Measurements from ENCODE around the gene TMEM107. TPM values are rescaled to one million over a fixed set of nuclear protein-coding genes. Genes with fewer than 3 reads are reported as not detected.

The TMEM107 gene
- total RNA-seq, 4 donors from 2014 or later = 11.2 to 18.8 (median 15.5) TPM

DNA sequence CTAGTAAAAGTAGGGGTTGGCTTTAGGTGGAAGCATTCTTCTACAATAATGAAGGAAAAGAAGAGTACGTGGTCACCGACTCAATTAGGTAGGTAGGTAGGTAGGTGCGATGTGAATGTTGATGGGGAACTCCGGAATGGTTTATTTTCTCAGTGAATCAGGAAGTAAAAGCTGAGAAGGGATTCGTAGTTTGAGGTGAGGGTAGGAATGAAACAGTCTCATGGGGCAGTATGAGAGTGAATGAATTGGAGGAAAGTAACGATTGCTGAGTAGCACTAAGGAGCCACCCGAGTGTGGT, 37.9 kb downstream of the TMEM107 start:
- TF ChIP-seq POLR2A (IDR thresholded peaks at IDR 0.05) (no peak), POLR2AphosphoS5 (IDR thresholded peaks at IDR 0.05) (no peak), EP300 (IDR thresholded peaks at IDR 0.05) (no peak)
- TF ChIP-seq, protein P1, sequence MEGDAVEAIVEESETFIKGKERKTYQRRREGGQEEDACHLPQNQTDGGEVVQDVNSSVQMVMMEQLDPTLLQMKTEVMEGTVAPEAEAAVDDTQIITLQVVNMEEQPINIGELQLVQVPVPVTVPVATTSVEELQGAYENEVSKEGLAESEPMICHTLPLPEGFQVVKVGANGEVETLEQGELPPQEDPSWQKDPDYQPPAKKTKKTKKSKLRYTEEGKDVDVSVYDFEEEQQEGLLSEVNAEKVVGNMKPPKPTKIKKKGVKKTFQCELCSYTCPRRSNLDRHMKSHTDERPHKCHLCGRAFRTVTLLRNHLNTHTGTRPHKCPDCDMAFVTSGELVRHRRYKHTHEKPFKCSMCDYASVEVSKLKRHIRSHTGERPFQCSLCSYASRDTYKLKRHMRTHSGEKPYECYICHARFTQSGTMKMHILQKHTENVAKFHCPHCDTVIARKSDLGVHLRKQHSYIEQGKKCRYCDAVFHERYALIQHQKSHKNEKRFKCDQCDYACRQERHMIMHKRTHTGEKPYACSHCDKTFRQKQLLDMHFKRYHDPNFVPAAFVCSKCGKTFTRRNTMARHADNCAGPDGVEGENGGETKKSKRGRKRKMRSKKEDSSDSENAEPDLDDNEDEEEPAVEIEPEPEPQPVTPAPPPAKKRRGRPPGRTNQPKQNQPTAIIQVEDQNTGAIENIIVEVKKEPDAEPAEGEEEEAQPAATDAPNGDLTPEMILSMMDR (IDR thresholded peaks at IDR 0.05) = no peak
- Histone ChIP-seq H3K27ac (peak overlapping the region; percentile 88 to 100 (median 99)), H3K4me3 (peak overlapping the region in 1 of 2 donors; percentile 21), H3K36me3 (peaks cover 3 to 41% of the 10 kb centered on the region in 2 donors), H3K27me3 (no peaks in the 10 kb centered on the region), H3K4me1 (peaks cover 0 to 56% (median 9%) of the 10 kb centered on the region in 3 donors), H3K9me3 (no peaks in the 10 kb centered on the region)
- 0 to 1% methylated on average over 3 to 7 of the region's 7 CpGs for WGBS, 2 donors (ENCODE audit: low coverage in 1 of 2)
- no peak for ATAC-seq

DNA sequence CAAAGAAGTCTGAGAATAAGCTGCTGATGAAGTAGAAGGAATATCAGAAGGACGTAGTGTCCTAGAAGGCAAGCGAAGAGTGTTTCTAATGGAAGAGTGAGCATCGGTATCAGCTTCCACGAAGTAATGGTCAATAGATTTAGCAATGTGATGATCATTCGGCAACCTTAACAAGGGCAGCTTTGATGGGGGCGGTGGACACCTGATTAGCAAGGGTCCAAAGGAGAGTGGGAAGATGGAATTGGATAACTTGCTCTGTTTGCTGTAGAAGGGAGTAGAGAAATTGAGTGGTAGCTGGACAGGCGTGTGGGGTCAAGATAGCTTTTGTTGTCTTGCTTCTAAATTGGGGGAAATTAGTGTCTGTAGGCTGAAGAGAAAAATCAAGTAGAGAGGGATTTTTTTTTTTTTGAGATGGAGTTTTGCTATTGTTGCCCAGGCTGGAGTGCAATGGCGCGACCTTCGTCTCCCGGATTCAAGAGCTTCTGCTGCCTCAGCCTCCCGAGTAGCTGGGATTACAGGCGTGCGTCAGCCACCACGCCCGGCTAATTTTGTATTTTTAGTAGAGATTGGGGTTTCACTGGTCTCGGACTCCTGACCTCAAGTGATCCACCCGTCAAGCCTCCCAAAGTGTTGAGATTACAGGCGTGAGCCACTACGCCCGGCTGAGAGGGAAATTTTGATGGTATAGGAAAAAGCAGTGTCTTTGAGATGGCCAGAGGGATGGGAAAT, 38.4 kb downstream of the TMEM107 start:
- Histone ChIP-seq H3K27me3 (no peaks in the 10 kb centered on the region), H3K9me3 (no peaks in the 10 kb centered on the region), H3K27ac (peak overlapping the region; percentile 88 to 100 (median 99)), H3K36me3 (peaks cover 3 to 36% of the 10 kb centered on the region in 2 donors), H3K4me1 (peaks cover 0 to 51% (median 9%) of the 10 kb centered on the region in 3 donors), H3K4me3 (peak overlapping the region in 1 of 2 donors; percentile 21)
- TF ChIP-seq POLR2A (IDR thresholded peaks at IDR 0.05) = no peak
- no peak for TF ChIP-seq EP300 (IDR thresholded peaks at IDR 0.05)
- TF ChIP-seq, protein P1 (IDR thresholded peaks at IDR 0.05) = no peak
- no peak for TF ChIP-seq POLR2AphosphoS5 (IDR thresholded peaks at IDR 0.05)
- WGBS, 2 donors (ENCODE audit: low coverage in 1 of 2) = 26 to 54% methylated on average over 10 to 21 of the region's 21 CpGs
- ATAC-seq = no peak

DNA sequence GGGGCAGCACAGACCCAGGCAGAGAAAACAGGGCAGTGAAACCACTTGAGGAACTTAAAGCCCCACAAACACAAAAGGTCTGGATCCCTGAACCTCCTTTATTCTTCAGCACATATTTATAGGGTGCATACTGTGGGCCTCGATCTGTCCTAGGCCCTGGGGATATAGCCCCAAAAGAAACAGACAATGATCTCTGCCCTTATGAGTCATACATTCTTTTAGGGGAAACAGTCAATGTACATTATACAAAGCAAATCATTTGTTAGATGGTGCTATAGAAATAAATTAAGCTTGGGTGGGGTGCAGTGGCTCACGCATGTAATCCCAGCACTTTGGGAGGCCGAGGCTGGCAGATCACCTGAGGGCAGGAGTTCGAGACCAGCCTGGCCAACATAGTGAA, 42.2 kb downstream of the TMEM107 start:
- Histone ChIP-seq H3K36me3 (no peaks in the 10 kb centered on the region), H3K27ac (no peak overlapping the region), H3K9me3 (no peaks in the 10 kb centered on the region), H3K27me3 (peaks cover 18% of the 10 kb centered on the region), H3K4me3 (no peak overlapping the region), H3K4me1 (peaks cover 0 to 13% (median 9%) of the 10 kb centered on the region in 3 donors)
- ATAC-seq = no peak
- 64 to 86% methylated on average over 3 to 4 of the region's 4 CpGs for WGBS, 2 donors (ENCODE audit: low coverage in 1 of 2)
- TF ChIP-seq EP300 (IDR thresholded peaks at IDR 0.05) (no peak), POLR2A (IDR thresholded peaks at IDR 0.05) (no peak), POLR2AphosphoS5 (IDR thresholded peaks at IDR 0.05) (no peak)
- TF ChIP-seq, protein P1 (IDR thresholded peaks at IDR 0.05) = no peak

DNA sequence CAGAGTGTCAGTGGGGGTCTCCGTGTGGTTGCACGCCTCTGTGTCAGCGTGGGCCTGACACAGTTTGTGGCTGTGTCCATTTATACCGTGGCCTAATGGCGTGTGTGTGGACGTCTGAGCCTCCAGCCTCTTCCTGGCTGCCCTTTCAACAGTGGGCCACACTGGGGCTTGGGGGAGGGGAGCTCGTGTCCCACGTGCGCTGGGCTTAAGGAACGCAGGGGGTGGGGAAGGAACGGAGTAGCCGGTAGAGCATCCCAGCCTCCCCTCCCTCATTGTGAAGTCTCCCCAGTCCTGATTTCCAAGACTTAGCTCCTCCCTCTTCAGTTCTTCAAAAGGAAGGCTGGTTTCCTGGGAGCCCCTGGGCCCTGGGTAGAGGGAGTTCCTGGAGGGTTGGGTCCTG, 42.8 kb downstream of the TMEM107 start:
- Histone ChIP-seq H3K4me1 (peaks cover 0 to 9% (median 7%) of the 10 kb centered on the region in 3 donors), H3K27me3 (peaks cover 23% of the 10 kb centered on the region), H3K27ac (no peak overlapping the region), H3K36me3 (no peaks in the 10 kb centered on the region), H3K9me3 (no peaks in the 10 kb centered on the region), H3K4me3 (no peak overlapping the region)
- 39% methylated on average over 3 of the region's 12 CpGs; no CpG with 5 or more reads in 1 of the 2 donors for WGBS, 2 donors (ENCODE audit: low coverage in 1 of 2)
- TF ChIP-seq, protein P1 (IDR thresholded peaks at IDR 0.05) = no peak
- TF ChIP-seq POLR2A (IDR thresholded peaks at IDR 0.05) (no peak), POLR2AphosphoS5 (IDR thresholded peaks at IDR 0.05) (no peak), EP300 (IDR thresholded peaks at IDR 0.05) (no peak)
- no peak for ATAC-seq

DNA sequence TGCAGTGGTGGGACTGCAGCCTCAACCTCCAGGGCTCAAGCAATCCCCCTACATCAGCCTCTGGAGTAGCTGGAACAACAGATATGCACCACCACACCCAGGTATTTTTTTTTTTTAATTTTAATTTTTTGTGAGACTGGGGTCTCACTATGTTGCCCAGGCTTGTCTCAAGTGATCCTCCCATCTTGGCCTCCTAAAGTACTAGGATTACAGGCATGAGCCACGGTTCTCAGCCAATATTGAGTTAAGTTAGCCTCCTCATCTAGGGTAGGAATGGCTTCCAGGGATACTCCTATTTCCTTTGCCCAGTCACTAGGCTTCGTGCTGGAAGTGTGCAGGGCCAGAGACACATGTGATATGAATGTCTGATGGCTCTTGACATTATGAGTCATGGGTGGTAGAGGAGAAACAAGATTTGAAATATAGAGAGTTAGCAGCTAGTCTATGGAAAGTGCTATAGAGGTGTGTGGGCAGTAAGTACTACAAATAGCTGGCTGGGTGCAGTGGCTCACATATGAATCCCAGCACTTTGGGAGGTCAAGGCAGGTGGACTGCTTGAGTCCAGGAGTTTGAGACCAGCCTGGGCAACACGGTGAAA, 44.2 kb downstream of the TMEM107 start:
- no peaks in the 10 kb centered on the region for H3K9me3 ChIP-seq
- no peak overlapping the region for H3K27ac ChIP-seq
- H3K27me3 ChIP-seq = peaks cover 33% of the 10 kb centered on the region
- peaks cover 0 to 8% (median 2%) of the 10 kb centered on the region in 3 donors for H3K4me1 ChIP-seq
- TF ChIP-seq EP300 (IDR thresholded peaks at IDR 0.05) (no peak), POLR2AphosphoS5 (IDR thresholded peaks at IDR 0.05) (no peak), POLR2A (IDR thresholded peaks at IDR 0.05) (no peak)
- TF ChIP-seq, protein P1 (IDR thresholded peaks at IDR 0.05) = no peak
- H3K36me3 ChIP-seq = no peaks in the 10 kb centered on the region
- no peak overlapping the region for H3K4me3 ChIP-seq
- no peak for ATAC-seq
- WGBS, 2 donors (ENCODE audit: low coverage in 1 of 2) = 74 to 75% methylated on average over 3 of the region's 3 CpGs
